ENCODE measurements around the gene SLC9A4. TPM values are rescaled to one million over a fixed set of nuclear protein-coding genes. Genes with fewer than 3 reads are reported as not detected.

SLC9A4 gene
- total RNA-seq, 1 donor from 2014 or later, result 0.24 TPM

DNA sequence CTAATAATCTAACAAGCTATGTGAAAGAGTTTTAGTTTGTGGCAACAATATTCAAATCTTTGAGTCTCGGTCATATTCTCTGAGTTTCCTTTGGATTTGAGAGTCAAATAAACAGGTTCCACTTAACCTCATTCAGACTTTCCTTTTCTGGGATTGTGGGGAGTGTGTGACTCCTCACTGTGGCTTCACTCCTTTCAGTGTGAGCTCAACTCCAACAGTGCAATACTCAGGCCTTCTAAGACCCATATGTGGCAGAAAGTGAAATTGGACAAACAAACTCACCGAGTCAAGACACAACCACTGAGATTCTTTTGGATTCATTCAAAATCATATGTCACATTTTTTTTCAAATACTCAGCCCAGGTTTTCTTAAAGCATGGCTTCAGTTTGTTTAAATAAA lies 25.4 kb downstream of the SLC9A4 start:
- no peak for DNase-seq (ENCODE audit: low read depth)

DNA sequence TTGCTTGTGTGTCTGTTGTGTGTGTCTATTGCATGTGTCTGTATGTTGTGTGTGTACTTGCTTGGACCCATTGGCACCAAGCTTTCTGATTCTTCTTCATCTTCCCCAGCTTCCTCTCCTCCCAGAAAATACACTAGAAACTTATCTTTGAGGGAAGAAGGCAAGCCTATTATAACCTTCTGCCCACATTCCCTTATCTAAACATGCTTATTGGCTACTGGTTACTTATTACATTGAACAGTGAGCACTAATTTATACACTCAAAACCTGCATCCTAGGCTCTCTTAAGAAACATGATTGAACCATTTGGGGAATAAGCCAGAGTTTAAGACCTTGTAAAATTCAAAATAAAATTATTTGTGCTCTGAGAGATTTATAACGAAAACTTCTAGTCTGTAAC lies 26.5 kb downstream of the SLC9A4 start:
- DNase-seq (ENCODE audit: low read depth), result no peak

GRCh38 chr2:102502576-102502975 lies 29.6 kb downstream of the SLC9A4 start:
- DNase-seq (ENCODE audit: low read depth), result peak; percentile 45

- DNase-seq (ENCODE audit: low read depth), result no peak
Observed at GRCh38 chr2:102504833-102505232, 31.8 kb downstream of the SLC9A4 start.

GRCh38 chr2:102505290-102505689 lies 32.3 kb downstream of the SLC9A4 start:
- DNase-seq (ENCODE audit: low read depth), result no peak

GRCh38 chr2:102506743-102507142 lies 33.7 kb downstream of the SLC9A4 start:
- peak; percentile 63 for DNase-seq (ENCODE audit: low read depth)

DNA sequence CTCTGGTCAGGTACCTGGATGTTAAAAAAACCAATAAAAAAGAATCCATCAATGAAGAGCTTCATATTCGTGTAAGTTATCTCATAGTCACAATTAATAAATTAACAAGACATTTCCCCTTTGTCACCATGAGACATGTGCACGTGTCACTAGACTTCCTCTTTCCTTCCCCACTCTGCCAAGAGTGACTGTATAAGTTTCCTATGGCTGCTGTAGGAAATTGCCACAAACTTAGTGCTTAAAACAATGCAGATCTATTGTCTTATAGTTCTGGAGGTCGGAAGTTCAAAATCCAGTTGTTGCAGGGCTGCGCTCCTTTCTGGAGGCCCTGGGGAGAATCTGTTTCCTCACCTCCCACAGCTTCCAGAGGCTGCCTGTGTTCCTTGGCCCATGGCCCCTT lies 35.8 kb downstream of the SLC9A4 start:
- DNase-seq (ENCODE audit: low read depth), result no peak

GRCh38 chr2:102509749-102510148 lies 36.7 kb downstream of the SLC9A4 start:
- DNase-seq (ENCODE audit: low read depth), result no peak

- no peak for DNase-seq (ENCODE audit: low read depth)
Observed at GRCh38 chr2:102510791-102511575, 38.0 kb downstream of the SLC9A4 start.

- DNase-seq (ENCODE audit: low read depth), result no peak
Observed at GRCh38 chr2:102512161-102512560, 39.1 kb downstream of the SLC9A4 start.

DNA sequence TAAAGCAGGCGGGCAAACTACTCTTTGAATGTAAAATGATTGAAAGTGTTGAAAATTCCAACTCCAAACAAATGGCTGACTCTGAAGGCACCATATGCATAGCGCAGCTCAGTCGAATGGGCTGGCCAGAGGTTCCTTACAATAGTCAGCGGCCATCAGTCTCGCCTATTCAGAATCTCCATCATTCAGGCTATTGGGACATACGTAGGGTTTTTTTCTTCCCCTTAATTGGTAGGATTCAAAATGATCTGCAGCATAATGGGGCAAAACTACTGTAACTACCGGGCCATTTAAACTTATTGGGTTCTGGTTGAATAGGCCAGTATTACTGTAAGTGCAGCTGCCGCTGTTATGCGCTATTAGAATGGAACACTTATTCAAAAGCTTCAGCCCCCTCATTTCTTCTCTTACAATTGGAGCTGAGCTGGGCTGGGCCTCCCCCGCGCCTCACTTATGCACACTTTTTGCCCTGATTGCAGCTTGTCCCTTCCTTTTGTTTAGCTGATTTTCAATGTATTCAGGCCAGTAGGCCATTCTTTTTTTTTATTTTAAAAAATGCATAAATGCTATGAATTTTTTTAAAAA lies 40.4 kb downstream of the SLC9A4 start:
- DNase-seq (ENCODE audit: low read depth), result peak; percentile 20

DNA sequence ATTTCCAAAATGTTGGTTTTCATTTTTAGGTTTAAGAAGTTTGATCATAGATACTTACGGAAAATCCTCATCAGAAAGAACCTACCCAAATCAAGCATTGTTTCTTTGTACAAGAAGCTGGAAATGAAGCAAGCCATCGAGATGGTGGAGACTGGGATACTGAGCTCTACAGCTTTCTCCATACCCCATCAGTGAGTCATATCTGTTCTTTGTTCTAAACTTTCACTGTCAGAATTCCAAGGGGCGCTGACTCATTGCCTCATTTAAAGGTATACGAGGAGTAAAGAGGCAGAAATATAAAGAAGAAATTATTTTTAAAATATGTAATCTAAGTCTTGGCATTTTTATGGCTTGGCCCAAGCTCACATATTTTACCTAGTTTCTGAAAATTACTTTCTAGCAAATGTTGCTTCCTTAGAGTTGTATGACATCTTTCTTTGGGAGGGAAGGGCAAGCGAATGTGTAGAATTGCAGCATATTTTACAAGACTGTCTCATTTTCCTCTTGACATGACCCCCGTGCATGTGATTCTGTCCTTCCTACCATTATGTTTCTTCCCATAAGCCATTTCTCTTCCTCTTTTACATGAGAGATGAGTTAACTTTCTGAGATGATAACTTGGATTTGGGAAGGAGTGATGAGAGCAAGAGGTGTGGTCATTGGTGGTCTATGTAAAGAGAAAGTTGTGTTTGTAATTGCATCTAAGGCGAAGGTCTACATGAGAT lies 41.2 kb downstream of the SLC9A4 start:
- DNase-seq (ENCODE audit: low read depth), result peak; percentile 93

DNA sequence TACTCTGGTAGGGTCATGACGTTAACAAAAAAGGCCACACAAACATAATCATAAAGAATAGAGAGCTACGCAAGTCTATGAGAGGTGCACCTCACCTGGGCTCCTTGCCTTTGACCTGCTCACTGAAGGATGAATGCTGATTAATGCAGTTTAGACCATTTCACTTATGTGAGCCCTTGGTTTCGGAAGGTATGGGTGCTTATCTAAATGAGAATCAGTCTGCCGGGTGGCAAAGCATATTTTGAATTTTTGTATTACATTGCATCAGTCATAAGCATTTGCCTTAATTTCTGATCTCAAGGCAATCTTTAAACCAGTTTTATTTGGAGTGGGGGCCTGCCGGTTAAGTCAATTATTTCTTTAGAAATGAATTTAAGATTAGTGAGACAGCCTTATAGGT lies 42.8 kb downstream of the SLC9A4 start:
- no peak for DNase-seq (ENCODE audit: low read depth)

DNA sequence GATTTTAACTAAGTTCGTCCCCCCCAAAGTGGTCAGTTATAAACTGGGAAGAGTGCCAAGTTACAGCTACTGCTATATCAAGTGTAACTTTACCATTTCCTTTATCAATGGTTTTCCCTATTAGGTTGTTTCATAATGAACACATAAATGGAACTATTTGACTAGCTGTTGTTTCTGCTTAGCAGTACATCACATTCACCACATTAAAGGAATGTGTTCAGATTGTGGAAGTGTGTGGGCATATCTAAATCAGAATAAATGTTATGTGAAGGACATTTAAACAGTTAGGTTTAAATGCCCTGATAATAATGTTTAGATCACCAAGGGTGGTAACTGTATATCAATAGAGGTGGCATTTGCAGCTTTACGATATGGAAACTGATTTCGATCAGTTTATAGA lies 45.1 kb downstream of the SLC9A4 start:
- no peak for DNase-seq (ENCODE audit: low read depth)

- peak; percentile 57 for DNase-seq (ENCODE audit: low read depth)
Observed at GRCh38 chr2:102520009-102520408, 47.0 kb downstream of the SLC9A4 start.

DNA sequence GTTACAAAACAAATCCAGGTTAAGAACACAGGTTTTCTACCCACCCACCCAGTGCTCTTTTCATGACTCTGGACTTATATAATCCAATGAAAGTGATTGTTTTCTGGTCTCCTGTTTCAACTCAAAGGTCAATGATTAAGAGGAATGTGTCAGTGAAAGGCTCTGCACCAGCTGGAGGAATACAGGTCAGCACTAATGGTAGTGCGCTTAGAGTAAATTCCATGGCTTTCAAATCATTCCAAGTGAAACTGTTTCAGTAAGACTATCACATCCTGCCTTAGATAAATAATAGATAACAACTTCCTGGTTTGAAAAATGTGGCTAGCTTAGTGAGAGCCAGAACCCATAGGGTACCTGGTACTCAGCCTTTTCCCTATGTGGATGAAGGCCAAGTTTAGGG lies 47.8 kb downstream of the SLC9A4 start:
- DNase-seq (ENCODE audit: low read depth), result no peak

DNA sequence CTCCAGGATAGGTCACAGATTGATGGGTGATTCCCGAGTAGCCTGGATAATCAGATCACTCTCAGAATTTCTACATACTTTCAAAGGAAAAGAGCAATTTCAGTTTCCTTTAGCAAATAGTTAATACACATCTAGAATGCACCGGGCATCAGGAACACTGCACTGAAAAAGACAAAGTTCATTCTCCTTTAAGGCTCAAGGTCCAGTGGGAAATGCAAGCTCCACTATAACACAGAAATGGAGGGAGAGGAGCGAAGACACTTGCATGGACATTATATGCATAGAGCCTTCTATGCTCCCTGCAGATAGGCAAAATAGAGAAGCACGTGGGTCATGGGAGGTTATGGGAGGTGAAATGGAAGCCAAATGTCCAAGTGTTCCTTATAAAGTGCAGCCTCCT lies 49.1 kb downstream of the SLC9A4 start:
- no peak for DNase-seq (ENCODE audit: low read depth)

GRCh38 chr2:102522890-102523289 lies 49.9 kb downstream of the SLC9A4 start:
- DNase-seq (ENCODE audit: low read depth), result no peak

- no peak for DNase-seq (ENCODE audit: low read depth)
Observed at GRCh38 chr2:102523651-102524050, 50.6 kb downstream of the SLC9A4 start.

DNA sequence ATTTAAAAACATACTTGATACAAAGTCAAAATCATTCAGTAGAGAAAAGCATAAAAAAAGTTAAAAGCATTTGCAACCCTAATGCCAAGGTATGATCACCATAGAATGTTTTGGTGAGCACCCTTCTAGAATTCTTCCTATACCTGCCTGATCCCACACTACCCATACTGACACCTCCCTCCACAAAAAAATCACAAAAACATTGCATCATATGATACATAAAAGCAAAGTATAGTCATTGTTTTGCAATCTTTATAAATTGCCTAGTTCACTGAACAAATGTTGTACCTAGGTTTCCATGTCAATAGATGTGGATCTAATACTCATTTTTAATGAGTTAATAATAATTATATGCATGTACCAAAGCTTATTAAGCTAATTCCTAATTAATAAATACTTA lies 54.1 kb downstream of the SLC9A4 start:
- DNase-seq (ENCODE audit: low read depth), result no peak

- DNase-seq (ENCODE audit: low read depth), result no peak
Observed at GRCh38 chr2:102538491-102538890, 65.5 kb downstream of the SLC9A4 start.

- DNase-seq (ENCODE audit: low read depth), result no peak
Observed at GRCh38 chr2:102540882-102541281, 67.9 kb downstream of the SLC9A4 start.
